WI38 (cell line): ENCODE data around the gene KLHL3.

Source experiments
- H3K4me3 ChIP-seq: 2 replicates; pipeline ENCODE4 v1.5.1; 2011; ENCODE audit warnings: low read depth, mild to moderate bottlenecking, control low read depth, low read length
- CTCF ChIP-seq: IDR thresholded peaks from 2 replicates; pipeline ENCODE4 v1.5.1; 2012; ENCODE audit warnings: low read depth, mild to moderate bottlenecking, control low read depth, low read length

The KLHL3 gene

GRCh38 chr5:137679195-137679594 is 56.7 kb downstream of the KLHL3 start:
- H3K4me3 ChIP-seq = no peak overlapping the region
- TF ChIP-seq CTCF = no peak

DNA sequence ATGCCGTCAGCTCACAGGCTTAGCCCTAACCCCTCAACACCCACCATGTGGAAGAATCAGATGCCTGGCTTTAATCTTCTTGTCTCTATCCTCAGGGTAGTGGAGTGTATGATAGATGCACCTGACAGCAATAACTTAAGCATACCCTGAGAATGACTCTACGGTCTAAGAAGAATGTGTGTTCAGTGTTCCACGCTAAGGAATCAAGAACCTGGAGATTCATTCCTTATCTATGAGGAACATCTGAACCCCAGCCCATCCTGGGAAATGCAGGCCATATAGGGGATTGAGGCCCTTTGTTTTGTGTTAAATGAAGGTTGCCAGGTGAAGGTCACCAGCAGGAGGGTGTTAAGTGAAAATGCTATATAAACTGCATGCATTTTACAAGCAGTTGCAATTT is 63.0 kb downstream of the KLHL3 start:
- no peak overlapping the region for H3K4me3 ChIP-seq

DNA sequence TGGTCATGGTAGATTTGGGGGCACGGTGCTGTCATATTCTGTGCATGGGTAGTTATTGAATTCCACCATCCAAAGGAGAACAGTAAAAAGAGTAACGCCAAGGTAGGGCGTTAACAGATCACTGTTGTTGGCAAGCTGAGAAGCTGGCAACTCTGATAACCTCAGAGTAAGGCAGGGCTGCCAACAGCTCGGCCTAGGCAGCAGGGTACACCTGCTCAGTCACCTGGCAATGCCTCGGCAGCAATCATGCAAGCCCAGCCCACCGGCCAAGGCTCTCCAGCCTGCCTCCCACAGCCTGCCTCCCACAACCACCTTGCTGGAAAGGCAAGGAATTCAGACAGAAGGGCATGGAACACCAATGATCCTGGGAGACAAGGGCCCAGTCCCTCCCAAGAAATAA is 63.9 kb downstream of the KLHL3 start:
- no peak overlapping the region for H3K4me3 ChIP-seq
- no peak for TF ChIP-seq CTCF

More for the DNA sequence above, 63.0 kb downstream of the KLHL3 start:
- no peak for TF ChIP-seq CTCF

GRCh38 chr5:137669811-137670210 is 66.1 kb downstream of the KLHL3 start:
- no peak overlapping the region for H3K4me3 ChIP-seq
- TF ChIP-seq CTCF = no peak

DNA sequence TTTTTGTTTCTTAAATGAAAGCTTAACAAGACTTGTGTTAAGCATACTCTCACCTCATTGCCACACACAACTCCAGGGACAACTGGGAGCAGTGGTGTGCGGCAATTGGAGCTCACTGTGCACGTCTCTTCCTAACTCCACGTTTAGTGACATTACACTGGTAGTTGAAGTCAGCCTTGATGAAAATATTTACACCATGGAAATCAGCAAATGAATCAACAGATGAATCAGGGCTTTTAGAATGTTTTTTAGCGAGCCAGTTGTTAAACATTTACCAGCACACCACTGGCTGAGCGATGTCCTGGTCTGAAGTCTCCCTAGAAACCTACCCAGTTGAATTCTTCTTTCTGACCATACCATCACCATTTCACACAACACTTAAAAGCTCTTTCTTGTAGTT is 67.3 kb downstream of the KLHL3 start:
- no peak for TF ChIP-seq CTCF
- no peak overlapping the region for H3K4me3 ChIP-seq

- no peak for TF ChIP-seq CTCF
- H3K4me3 ChIP-seq = no peak overlapping the region
Measured at GRCh38 chr5:137667341-137667740, 68.5 kb downstream of the KLHL3 start.

GRCh38 chr5:137666901-137667300 is 69.0 kb downstream of the KLHL3 start:
- TF ChIP-seq CTCF = no peak

More at GRCh38 chr5:137666901-137667300, 69.0 kb downstream of the KLHL3 start:
- no peak overlapping the region for H3K4me3 ChIP-seq
